SK-N-SH (cell line): Measurements from ENCODE around the gene SSPN. TPM values are rescaled to one million over a fixed set of nuclear protein-coding genes. Genes with fewer than 3 reads are reported as not detected.

Source experiments
- CTCF ChIA-PET: fragments of 300-600, 350-600 bp; formaldehyde crosslinking; extraction: SDS; loops from one replicate; lab custom pipeline; 2021; lab: Yijun Ruan, JAX
- POLR2A ChIA-PET: fragments of 350-600 bp; sonication (Branson Sonifier 250); formaldehyde crosslinking; extraction: SDS; loops from one replicate; lab custom pipeline; 2020; ENCODE audit warnings: antibody characterized with exemption, inconsistent platforms; lab: Yijun Ruan, JAX
- DNase-seq: peaks from one replicate; pipeline ENCODE4 v3.0.0; 2012
- H2AFZ ChIP-seq: fragments of 200-600 bp; sonication (generic); 2 replicates; pipeline ENCODE4 v1.8.1; 2016; ENCODE audit warnings: antibody characterized with exemption, mild to moderate bottlenecking, low read depth
- H3F3A ChIP-seq: fragments of 200-600 bp; sonication (generic); replicated peaks from 2 replicates; pipeline ENCODE3; 2016; ENCODE audit warnings: antibody characterized with exemption, mild to moderate bottlenecking; ENCODE audit not compliant: insufficient read depth
- H3K27ac ChIP-seq, 2 experiments: fragments of 200-500 bp in 1 of 2; fragments of 200-600 bp in 1 of 2; sonication (Bioruptor generic) in 1 of 2; sonication (generic), shearing (Covaris generic) in 1 of 2; 2 replicates each; pipeline versions ENCODE4 v1.5.1 to v1.6.1; 2014 to 2016; ENCODE audit warnings: low read depth in 2 of 2, inconsistent platforms in 1 of 2, low read length in 1 of 2, mild to moderate bottlenecking in 1 of 2, mixed read lengths in 1 of 2
- H3K27me3 ChIP-seq: fragments of 200-600 bp; sonication (generic), shearing (Covaris generic); 2 replicates; pipeline ENCODE4 v1.6.1; 2016; ENCODE audit warnings: mixed run types; ENCODE audit not compliant: insufficient read depth
- H3K36me3 ChIP-seq, 2 experiments: fragments of 200-500 bp in 1 of 2; fragments of 200-600 bp in 1 of 2; sonication (Bioruptor generic) in 1 of 2; sonication (generic) in 1 of 2; replicated peaks in 1 of 2; 2 replicates each; pipeline versions ENCODE3 to v1.5.1; 2014 to 2016; ENCODE audit warnings: low read length in 1 of 2, mild to moderate bottlenecking in 1 of 2; ENCODE audit not compliant: insufficient read depth in 2 of 2, control insufficient read depth in 1 of 2
- H3K4me1 ChIP-seq, 2 experiments: fragments of 200-500 bp in 1 of 2; fragments of 200-600 bp in 1 of 2; sonication (Bioruptor generic) in 1 of 2; sonication (generic), shearing (Covaris generic) in 1 of 2; 2 replicates each; pipeline versions ENCODE4 v1.5.1 to v1.6.1; 2014 to 2016; ENCODE audit warnings: low read depth in 1 of 2, low read length in 1 of 2, mixed run types in 1 of 2; ENCODE audit not compliant: insufficient read depth in 2 of 2, control insufficient read depth in 1 of 2
- H3K4me2 ChIP-seq: fragments of 200-600 bp; sonication (generic), shearing (Covaris generic); 2 replicates; pipeline ENCODE4 v1.6.1; 2017; ENCODE audit warnings: mixed run types
- H3K4me3 ChIP-seq, 2 experiments: fragments of 200-500 bp in 1 of 2; fragments of 200-600 bp in 1 of 2; sonication (Bioruptor generic) in 1 of 2; sonication (generic), shearing (Covaris generic) in 1 of 2; 2 replicates each; pipeline versions ENCODE4 v1.5.1 to v1.8.1; 2014 to 2016; ENCODE audit warnings: low read depth in 2 of 2, inconsistent platforms in 1 of 2, low read length in 1 of 2, mild to moderate bottlenecking in 1 of 2, mixed read lengths in 1 of 2, moderate library complexity in 1 of 2
- H3K79me2 ChIP-seq: fragments of 200-600 bp; sonication (generic); 2 replicates; pipeline ENCODE4 v1.8.1; 2017; ENCODE audit warnings: mild to moderate bottlenecking; ENCODE audit not compliant: insufficient read depth
- H3K9ac ChIP-seq: fragments of 200-600 bp; sonication (generic); 2 replicates; pipeline ENCODE4 v1.6.1; 2017; ENCODE audit warnings: mixed run types
- H3K9me2 ChIP-seq: fragments of 200-600 bp; sonication (generic); 2 replicates; pipeline ENCODE4 v1.6.1; 2017; ENCODE audit warnings: mixed run types
- H3K9me3 ChIP-seq: fragments of 200-600 bp; sonication (generic); 2 replicates; pipeline ENCODE4 v1.6.1; 2017; ENCODE audit warnings: mixed run types, mild to moderate bottlenecking, moderate library complexity
- H4K20me1 ChIP-seq: fragments of 200-600 bp; sonication (generic); 2 replicates; pipeline ENCODE4 v1.6.1; 2017; ENCODE audit warnings: mild to moderate bottlenecking, mixed run types; ENCODE audit not compliant: insufficient read depth
- CHD2 ChIP-seq: fragments of 150-350 bp; IDR thresholded peaks from 2 replicates; pipeline ENCODE4 v1.6.1; 2018; ENCODE audit warnings: low read length; ENCODE audit not compliant: partially characterized antibody
- EP300 ChIP-seq, 2 experiments: IDR thresholded peaks; 2 replicates each; pipeline versions ENCODE4 v1.4.0 to v1.6.1; 2012; ENCODE audit warnings: borderline replicate concordance in 1 of 2, low read depth in 1 of 2, low read length in 1 of 2
- FOSL2 ChIP-seq: IDR thresholded peaks from 2 replicates; pipeline ENCODE4 v1.4.0; 2012; ENCODE audit warnings: low read depth, mild to moderate bottlenecking, moderate library complexity, borderline replicate concordance
- FOXM1 ChIP-seq: IDR thresholded peaks from 2 replicates; pipeline ENCODE4 v1.4.0; 2012; ENCODE audit warnings: low read depth, mild to moderate bottlenecking
- GABPA ChIP-seq: IDR thresholded peaks from 2 replicates; pipeline ENCODE4 v1.4.0; 2012; ENCODE audit warnings: low read depth, mild to moderate bottlenecking
- JUND ChIP-seq: IDR thresholded peaks from 2 replicates; pipeline ENCODE4 v1.4.0; 2012
- NFIC ChIP-seq: IDR thresholded peaks from 2 replicates; pipeline ENCODE4 v1.4.0; 2012; ENCODE audit warnings: borderline replicate concordance
- NRF1 ChIP-seq: IDR thresholded peaks from 2 replicates; pipeline ENCODE4 v1.6.1; 2012; ENCODE audit warnings: low read depth, mild to moderate bottlenecking, low read length
- POLR2AphosphoS5 ChIP-seq: IDR thresholded peaks from 2 replicates; pipeline ENCODE4 v1.6.1; 2012; ENCODE audit warnings: low read depth, low read length
- RXRA ChIP-seq: IDR thresholded peaks from 2 replicates; pipeline ENCODE4 v1.4.0; 2012; ENCODE audit warnings: low read depth, mild to moderate bottlenecking, borderline replicate concordance
- SIN3A ChIP-seq: IDR thresholded peaks from 2 replicates; pipeline ENCODE4 v1.6.1; 2012; ENCODE audit warnings: low read depth, mild to moderate bottlenecking, low read length, moderate library complexity, borderline replicate concordance
- TAF1 ChIP-seq: IDR thresholded peaks from 2 replicates; pipeline ENCODE4 v1.6.1; 2012; ENCODE audit warnings: low read depth, mild to moderate bottlenecking, low read length, moderate library complexity, borderline replicate concordance
- WGBS: methylation state at CpG from one replicate; pipeline ENCODE4 v1.1.6; 2017; ENCODE audit warnings: low lambda C conversion rate; 5-methylcytosine and 5-hydroxymethylcytosine counted together
- polyA plus RNA-seq, 3 experiments: library from polyadenylated mRNA; depleted of rRNA; stranded (reverse); fragments of >200 nt; gene quantifications; 2 replicates each; pipeline ENCODE4 v1.2.3, GENCODE V29; 2012
- TF ChIP-seq, protein P1 (sequence below): IDR thresholded peaks from 2 replicates; pipeline ENCODE4; 2012
- TF ChIP-seq, protein P2 (sequence below): IDR thresholded peaks from 2 replicates; pipeline ENCODE4 v1.6.1; 2012; ENCODE audit warnings: mild to moderate bottlenecking, low read depth, low read length, moderate library complexity
- TF ChIP-seq, protein P3 (sequence below): IDR thresholded peaks from 2 replicates; pipeline ENCODE4 v1.4.0; 2012; ENCODE audit warnings: low read depth, borderline replicate concordance
- TF ChIP-seq, protein P4 (sequence below): IDR thresholded peaks from 2 replicates; pipeline ENCODE4 v1.4.0; 2012; ENCODE audit warnings: low read depth
- TF ChIP-seq, protein P5 (sequence below): fragments of 150-350 bp; IDR thresholded peaks from 2 replicates; pipeline ENCODE4 v1.6.1; 2016; ENCODE audit warnings: mild to moderate bottlenecking, low read depth, low read length

SSPN gene
- polyA plus RNA-seq, 1 of the 3 experiments (the other 2 are of a cell fraction) = 5.9 TPM

DNA sequence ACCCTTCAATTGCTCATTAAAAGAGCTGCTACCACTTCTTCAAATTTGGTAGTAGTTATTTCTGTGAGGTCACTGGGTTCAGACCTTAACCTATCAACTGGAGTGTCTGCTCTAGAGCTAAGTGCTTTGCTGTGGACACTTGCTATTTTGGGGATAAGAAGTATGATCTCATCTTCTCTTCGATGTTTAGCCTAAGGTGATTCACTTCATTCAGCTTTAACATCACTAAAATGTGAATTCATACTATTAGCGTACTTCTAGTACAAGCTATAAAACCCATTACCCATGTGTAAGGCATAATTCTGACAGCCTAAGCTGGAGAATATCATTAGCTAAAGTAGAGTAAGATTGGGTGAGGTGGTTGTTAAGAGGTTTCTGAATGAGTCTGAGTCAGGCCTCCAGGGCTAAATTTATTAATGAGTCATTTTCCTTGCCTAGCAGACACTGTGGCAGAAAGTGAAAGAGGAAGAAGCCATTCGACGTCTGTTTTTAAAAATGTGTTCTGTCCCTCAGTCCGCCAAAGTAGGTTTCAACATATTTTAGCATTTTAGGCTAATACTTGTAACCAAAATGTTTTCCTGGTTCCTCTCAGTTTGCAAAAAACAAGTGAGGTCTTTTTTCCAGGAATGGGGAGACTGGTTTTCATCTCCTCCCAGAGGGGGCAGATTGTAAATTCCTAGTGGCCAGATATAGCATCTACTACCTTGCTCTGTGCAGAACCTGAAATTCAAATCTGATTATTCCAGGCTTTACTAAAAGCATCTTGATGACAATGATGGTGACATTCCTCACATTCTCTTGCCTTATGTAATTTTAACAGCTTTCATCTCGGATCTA is 103.6 kb downstream of the SSPN start (continued):
- TF ChIP-seq GABPA (peak; percentile 16; the same call in 1 of the 2 replicates), JUND (peak; percentile 71), EP300 (IDR thresholded peaks at IDR 0.05; ENCODE audit: borderline replicate concordance in 1 of 2, low read depth in 1 of 2, low read length in 1 of 2) (0 out of 4 replicates have a peak, but pooled peaks of 1 of the 2 experiments have one; percentile 30), TAF1 (no peak), NRF1 (no peak), FOXM1 (no peak), FOSL2 (peak; percentile 84), RXRA (0 out of 2 replicates have a peak, but pooled peaks have one; percentile 4), NFIC (no peak)
- TF ChIP-seq, protein P1, sequence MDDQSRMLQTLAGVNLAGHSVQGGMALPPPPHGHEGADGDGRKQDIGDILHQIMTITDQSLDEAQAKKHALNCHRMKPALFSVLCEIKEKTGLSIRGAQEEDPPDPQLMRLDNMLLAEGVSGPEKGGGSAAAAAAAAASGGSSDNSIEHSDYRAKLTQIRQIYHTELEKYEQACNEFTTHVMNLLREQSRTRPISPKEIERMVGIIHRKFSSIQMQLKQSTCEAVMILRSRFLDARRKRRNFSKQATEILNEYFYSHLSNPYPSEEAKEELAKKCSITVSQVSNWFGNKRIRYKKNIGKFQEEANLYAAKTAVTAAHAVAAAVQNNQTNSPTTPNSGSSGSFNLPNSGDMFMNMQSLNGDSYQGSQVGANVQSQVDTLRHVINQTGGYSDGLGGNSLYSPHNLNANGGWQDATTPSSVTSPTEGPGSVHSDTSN = peak; percentile 25; the same call in 1 of the 2 replicates
- TF ChIP-seq, protein P2, sequence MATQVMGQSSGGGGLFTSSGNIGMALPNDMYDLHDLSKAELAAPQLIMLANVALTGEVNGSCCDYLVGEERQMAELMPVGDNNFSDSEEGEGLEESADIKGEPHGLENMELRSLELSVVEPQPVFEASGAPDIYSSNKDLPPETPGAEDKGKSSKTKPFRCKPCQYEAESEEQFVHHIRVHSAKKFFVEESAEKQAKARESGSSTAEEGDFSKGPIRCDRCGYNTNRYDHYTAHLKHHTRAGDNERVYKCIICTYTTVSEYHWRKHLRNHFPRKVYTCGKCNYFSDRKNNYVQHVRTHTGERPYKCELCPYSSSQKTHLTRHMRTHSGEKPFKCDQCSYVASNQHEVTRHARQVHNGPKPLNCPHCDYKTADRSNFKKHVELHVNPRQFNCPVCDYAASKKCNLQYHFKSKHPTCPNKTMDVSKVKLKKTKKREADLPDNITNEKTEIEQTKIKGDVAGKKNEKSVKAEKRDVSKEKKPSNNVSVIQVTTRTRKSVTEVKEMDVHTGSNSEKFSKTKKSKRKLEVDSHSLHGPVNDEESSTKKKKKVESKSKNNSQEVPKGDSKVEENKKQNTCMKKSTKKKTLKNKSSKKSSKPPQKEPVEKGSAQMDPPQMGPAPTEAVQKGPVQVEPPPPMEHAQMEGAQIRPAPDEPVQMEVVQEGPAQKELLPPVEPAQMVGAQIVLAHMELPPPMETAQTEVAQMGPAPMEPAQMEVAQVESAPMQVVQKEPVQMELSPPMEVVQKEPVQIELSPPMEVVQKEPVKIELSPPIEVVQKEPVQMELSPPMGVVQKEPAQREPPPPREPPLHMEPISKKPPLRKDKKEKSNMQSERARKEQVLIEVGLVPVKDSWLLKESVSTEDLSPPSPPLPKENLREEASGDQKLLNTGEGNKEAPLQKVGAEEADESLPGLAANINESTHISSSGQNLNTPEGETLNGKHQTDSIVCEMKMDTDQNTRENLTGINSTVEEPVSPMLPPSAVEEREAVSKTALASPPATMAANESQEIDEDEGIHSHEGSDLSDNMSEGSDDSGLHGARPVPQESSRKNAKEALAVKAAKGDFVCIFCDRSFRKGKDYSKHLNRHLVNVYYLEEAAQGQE = no peak
- TF ChIP-seq, protein P3, sequence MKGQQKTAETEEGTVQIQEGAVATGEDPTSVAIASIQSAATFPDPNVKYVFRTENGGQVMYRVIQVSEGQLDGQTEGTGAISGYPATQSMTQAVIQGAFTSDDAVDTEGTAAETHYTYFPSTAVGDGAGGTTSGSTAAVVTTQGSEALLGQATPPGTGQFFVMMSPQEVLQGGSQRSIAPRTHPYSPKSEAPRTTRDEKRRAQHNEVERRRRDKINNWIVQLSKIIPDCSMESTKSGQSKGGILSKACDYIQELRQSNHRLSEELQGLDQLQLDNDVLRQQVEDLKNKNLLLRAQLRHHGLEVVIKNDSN = no peak

DNA sequence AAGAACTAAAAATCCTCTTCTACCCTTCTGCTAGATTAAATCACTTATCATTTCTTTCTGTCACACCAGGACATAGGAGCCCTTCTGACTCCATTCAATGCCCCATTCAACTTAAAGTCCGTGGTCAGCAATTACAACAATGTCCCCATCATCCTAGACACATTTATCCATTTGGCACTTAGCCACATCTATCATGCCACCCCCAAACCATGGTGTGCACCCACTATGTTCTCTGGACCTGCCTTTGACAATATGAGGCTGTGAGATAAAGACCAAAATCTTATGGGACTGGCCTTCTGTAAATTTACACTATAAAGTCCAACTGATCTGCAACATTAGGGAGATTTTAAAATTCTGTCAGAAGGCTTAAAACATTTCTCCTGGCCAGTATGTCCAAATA is 104.4 kb downstream of the SSPN start:
- H3K4me1 ChIP-seq = 0 out of 4 replicates have a peak, but pooled peaks cover 0 to 4% of the 10 kb centered on the region in 2 experiments
- H3K4me2 ChIP-seq = peak overlapping the region; percentile 63
- no peaks in the 10 kb centered on the region for H3K9me2 ChIP-seq
- H3K36me3 ChIP-seq = no peaks in the 10 kb centered on the region
- POLR2A ChIA-PET = no interaction called here
- CTCF ChIA-PET = interaction anchor here (1.8 kb wide), 1 partner anchor 25 kb away, joined by 6 read pairs; no protein-coding TSS in a partner anchor
- 91% methylated on average over 1 of the region's 1 CpG for WGBS
- DNase-seq = no peak
- H2AFZ ChIP-seq = peak overlapping the region; percentile 90; the same call in 1 of the 2 replicates
- H3K27ac ChIP-seq = peak overlapping the region; percentile 70 to 90; a peak in 3 of 4 replicates
- no peaks in the 10 kb centered on the region for H3K79me2 ChIP-seq
- no peaks in the 10 kb centered on the region for H3K9me3 ChIP-seq
- H3F3A ChIP-seq = peaks cover 7% of the 10 kb centered on the region
- no peaks in the 10 kb centered on the region for H4K20me1 ChIP-seq
- no peaks in the 10 kb centered on the region for H3K27me3 ChIP-seq
- no peak overlapping the region; a peak in 1 of 4 replicates for H3K4me3 ChIP-seq
- H3K9ac ChIP-seq = no peak overlapping the region
- no peak for TF ChIP-seq SIN3A
- TF ChIP-seq POLR2AphosphoS5 = no peak
- TF ChIP-seq RXRA = no peak
- TF ChIP-seq TAF1 = no peak
- TF ChIP-seq, protein P3 = no peak
- TF ChIP-seq, protein P2 = no peak
- no peak for TF ChIP-seq FOSL2
- TF ChIP-seq, protein P4, sequence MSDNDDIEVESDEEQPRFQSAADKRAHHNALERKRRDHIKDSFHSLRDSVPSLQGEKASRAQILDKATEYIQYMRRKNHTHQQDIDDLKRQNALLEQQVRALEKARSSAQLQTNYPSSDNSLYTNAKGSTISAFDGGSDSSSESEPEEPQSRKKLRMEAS = no peak
- TF ChIP-seq, protein P5, sequence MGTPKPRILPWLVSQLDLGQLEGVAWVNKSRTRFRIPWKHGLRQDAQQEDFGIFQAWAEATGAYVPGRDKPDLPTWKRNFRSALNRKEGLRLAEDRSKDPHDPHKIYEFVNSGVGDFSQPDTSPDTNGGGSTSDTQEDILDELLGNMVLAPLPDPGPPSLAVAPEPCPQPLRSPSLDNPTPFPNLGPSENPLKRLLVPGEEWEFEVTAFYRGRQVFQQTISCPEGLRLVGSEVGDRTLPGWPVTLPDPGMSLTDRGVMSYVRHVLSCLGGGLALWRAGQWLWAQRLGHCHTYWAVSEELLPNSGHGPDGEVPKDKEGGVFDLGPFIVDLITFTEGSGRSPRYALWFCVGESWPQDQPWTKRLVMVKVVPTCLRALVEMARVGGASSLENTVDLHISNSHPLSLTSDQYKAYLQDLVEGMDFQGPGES = no peak
- TF ChIP-seq CHD2 = no peak
